ENCODE measurements around the gene HCAR2. TPM values are rescaled to one million over a fixed set of nuclear protein-coding genes. Genes with fewer than 3 reads are reported as not detected.

The HCAR2 gene
- total and polyA plus RNA-seq, 2 of the 4 experiments (the other 2 are of a cell fraction): not detected

Small RNAs within 50 kb of the gene (microRNA-seq; reads per million reads assigned to microRNA genes)
- gene AC026333.2 (ENCODE audit: insufficient read depth, insufficient read length): not detected

Small RNAs within 50 kb of the gene (small RNA-seq; reads per million reads assigned to genes)
- 0 reads per million in 5 experiments for gene AC026333.2

Other genes starting within 250 kb of the HCAR2 start
- 9.5 and 11.4 TPM in 2 replicates for gene ZCCHC8, start 202.4 kb downstream of the HCAR2 start, total RNA-seq (2012; rRNA removed)
- gene ZCCHC8, start 202.4 kb downstream of the HCAR2 start, polyA plus RNA-seq (2012; rRNA removed): 10.9 and 12.7 TPM in 2 replicates
- 18.6 and 41.7 TPM in 2 replicates for gene RSRC2, start 176.4 kb downstream of the HCAR2 start, total RNA-seq (2012; rRNA removed)
- 31.5 and 32.1 TPM in 2 replicates for gene RSRC2, start 176.4 kb downstream of the HCAR2 start, polyA plus RNA-seq (2012; rRNA removed)
- gene KNTC1, start 176.1 kb downstream of the HCAR2 start, total RNA-seq (2012; rRNA removed): 23.7 and 32.8 TPM in 2 replicates
- gene KNTC1, start 176.1 kb downstream of the HCAR2 start, polyA plus RNA-seq (2012; rRNA removed): 16.6 and 16.7 TPM in 2 replicates
- gene HCAR3, start 13.5 kb upstream of the HCAR2 start, total RNA-seq (2012; rRNA removed): not detected in 2 replicates
- gene HCAR3, start 13.5 kb upstream of the HCAR2 start, polyA plus RNA-seq (2012; rRNA removed): not detected in 2 replicates
- gene HCAR1, start 27.5 kb upstream of the HCAR2 start, total RNA-seq (2012; rRNA removed): under 0.01 TPM in 1 of 2 replicates, not detected in the other
- 0.03 TPM in 2 replicates for gene HCAR1, start 27.5 kb upstream of the HCAR2 start, polyA plus RNA-seq (2012; rRNA removed)
- 8.2 and 32.2 TPM in 2 replicates for gene DENR, start 49.5 kb upstream of the HCAR2 start, total RNA-seq (2012; rRNA removed)
- gene DENR, start 49.5 kb upstream of the HCAR2 start, polyA plus RNA-seq (2012; rRNA removed): 18.4 and 24.5 TPM in 2 replicates
- 0.18 and 0.28 TPM in 2 replicates for gene CCDC62, start 71.2 kb upstream of the HCAR2 start, total RNA-seq (2012; rRNA removed)
- gene CCDC62, start 71.2 kb upstream of the HCAR2 start, polyA plus RNA-seq (2012; rRNA removed): 0.09 and 0.10 TPM in 2 replicates
- 9.7 and 13.8 TPM in 2 replicates for gene HIP1R, start 132.1 kb upstream of the HCAR2 start, total RNA-seq (2012; rRNA removed)
- gene HIP1R, start 132.1 kb upstream of the HCAR2 start, polyA plus RNA-seq (2012; rRNA removed): 18.5 and 20.7 TPM in 2 replicates
- gene VPS37B, start 192.8 kb upstream of the HCAR2 start, total RNA-seq (2012; rRNA removed): 8.6 and 13.9 TPM in 2 replicates
- 25.7 and 29.9 TPM in 2 replicates for gene VPS37B, start 192.8 kb upstream of the HCAR2 start, polyA plus RNA-seq (2012; rRNA removed)